Measurements from ENCODE around the gene LRRC27.
"Not testable (repeated sequence)": the region's sequence is repeated elsewhere in the genome, so short reads cannot be mapped to it uniquely, and the experiment has no call there.

LRRC27 gene

GRCh38 chr10:132316133-132316532, 15.9 kb upstream of the LRRC27 start:
- no peak for DNase-seq

- not testable (repeated sequence) for DNase-seq
Measured at GRCh38 chr10:132317477-132317876, 14.5 kb upstream of the LRRC27 start.

- no peak for DNase-seq
Measured at GRCh38 chr10:132319853-132320653, 11.9 kb upstream of the LRRC27 start.

- DNase-seq = no peak
Measured at GRCh38 chr10:132320654-132321469, 11.1 kb upstream of the LRRC27 start.

DNA sequence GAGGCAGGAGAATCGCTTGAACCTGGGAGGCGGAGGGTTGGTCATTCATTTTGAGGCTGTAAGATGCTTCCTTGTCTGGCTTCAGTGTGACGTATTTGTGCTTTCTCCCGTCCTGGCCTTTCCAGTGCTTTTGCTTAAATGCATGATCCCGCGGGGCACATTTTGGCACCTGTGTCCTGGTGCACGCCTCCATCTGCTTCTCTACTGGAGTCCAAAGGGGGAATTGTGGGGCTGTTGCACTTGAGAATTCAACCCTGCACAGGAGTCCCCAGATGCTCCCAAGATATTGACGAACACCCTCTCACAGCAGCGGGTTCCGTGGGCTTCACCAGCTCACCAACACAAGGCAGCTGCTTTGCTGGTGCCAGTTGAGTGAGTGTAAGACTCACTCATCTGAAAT, 10.3 kb upstream of the LRRC27 start:
- DNase-seq = no peak

DNA sequence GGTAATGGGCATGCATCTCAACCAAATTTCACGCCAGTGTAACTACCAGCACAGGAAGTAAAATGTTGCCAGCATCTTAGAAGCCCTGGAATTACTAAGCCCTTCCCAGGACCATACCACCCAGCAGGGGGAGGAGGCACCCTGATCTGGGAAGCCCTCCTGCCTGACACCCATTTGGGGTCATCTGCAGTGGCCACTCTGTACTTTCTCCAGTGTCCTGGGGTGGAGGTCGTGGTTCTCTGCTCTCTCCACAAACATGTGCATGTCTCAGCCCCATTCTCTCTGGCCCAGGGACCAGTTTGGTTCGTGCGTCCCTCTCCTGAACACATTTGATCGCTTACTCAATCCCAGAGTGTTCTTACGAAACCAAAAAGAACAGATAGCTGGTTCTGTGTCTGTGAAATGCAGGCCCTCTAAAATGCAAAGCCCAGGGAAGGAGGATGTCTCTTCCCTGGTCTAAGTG, 9.4 kb upstream of the LRRC27 start:
- DNase-seq = no peak

GRCh38 chr10:132324186-132324585, 7.8 kb upstream of the LRRC27 start:
- no peak for DNase-seq

GRCh38 chr10:132326344-132326889, 5.6 kb upstream of the LRRC27 start:
- DNase-seq = no peak

DNA sequence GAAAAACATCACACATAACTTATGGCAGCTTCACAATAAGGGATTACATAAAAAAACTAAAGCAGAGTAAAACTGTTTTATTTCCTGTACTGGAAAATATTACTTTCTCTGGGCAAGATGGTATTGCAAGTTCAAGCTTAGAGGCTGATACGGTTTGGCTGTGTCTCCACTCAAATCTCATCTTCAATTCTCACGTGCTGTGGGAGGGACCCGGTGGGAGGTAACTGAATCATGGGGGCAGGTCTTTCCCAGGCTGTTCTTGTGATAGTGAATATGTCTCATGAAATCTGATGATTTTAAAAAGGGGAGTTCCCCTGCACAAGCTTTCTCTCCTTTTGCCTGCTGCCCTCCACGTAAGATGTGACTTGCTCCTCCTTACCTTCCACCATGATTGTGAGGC, 5.1 kb upstream of the LRRC27 start:
- no peak for DNase-seq

DNA sequence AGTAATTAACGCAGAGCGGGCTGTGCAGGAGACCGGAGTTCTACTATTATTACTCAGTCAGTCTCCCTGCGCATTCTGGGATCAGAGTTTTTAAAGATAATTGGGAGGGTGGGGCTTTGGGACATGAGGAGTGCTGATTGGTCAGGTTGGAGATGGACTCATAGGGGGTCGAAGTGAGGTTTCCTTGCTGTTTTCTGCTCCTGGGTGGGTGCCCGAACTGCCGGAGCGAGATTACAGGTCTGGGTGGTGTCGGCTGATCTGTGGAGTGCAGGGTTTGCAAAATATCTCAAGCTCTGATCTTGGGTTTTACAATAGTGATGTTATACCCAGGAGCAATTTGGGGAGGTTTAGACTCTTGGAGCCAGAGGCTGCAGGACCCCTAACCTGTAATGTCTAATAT, 3.9 kb upstream of the LRRC27 start:
- DNase-seq = no peak

DNA sequence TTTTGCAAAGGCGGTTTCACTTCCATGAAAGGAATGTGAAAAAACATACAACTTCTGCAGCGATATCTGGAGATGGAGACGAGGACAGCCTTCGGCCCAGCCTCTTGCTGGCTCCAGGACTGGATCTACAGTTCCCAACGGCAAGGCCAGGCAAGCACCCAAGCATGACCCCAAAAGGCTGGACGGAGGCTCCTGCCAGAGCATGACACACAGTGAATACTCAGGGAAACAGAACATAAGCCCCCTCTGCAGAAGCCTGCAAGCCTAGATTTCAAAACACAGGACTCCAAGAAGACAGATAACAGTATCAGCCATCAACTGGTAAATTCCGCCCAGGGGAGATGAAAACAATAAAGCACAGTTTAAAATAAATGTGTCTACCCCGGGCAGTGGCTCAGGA, 3.3 kb upstream of the LRRC27 start:
- DNase-seq = no peak

DNA sequence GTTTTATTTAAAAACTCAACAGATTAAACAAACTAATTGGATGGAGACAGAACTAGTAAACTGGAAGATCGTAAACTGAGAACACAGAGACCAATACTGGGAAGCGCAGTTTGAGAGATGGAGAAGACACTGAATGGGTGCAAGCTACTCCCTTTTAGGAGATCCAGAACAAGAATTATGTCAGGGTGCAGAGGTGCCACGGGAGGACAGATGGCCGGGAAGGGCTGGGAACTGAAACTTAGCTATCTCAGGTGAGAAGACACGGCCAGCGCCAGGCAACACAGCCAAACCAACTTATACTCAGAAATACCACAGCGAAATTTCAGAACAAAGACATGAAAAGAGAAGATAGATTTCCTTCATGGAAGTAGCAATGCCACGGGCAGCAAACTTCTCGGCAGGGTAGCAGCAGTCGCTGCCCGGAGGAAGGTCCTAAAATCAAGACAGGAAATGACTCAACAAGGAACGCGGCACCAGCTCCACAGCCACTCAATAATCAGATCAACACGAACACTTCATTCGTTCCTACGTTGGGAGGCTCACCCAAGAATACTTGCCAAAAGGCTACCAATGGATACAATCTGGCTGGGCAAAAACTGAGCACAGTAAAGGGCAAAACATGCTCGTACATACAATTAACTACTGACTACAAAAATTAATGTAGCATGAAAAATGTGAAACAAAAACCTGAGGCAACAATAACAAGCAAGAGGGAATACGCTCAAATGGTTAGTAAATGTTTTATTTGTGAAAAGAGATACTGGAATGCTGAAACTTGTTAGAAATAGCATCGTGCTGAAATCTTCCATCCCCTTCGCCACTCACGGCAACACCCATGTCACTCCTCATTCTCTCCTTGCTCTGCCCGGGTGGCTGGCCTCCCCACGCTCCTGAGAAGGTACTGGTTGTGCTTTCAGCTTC, 2.2 kb upstream of the LRRC27 start:
- DNase-seq = no peak

GRCh38 chr10:132330486-132330833, 1.5 kb upstream of the LRRC27 start:
- no peak for DNase-seq

DNA sequence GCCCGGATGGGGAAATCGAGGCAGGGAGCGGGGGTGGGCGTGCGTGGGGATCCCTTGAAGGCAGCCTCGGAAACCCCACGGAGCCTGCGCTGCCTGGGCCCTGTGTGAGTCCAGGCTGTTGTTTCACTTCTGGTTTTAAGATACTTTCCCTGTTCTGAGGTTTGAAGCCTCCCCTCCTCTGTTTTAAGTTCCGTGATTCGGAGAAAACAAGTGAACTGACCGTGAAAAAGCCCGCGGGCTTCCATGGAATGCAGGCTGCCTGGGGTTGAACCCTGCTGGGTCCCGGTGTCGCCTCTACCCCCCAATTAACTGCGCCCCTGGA, 401 bp downstream of the LRRC27 start:
- no peak for DNase-seq

GRCh38 chr10:132333386-132333785, 1.4 kb downstream of the LRRC27 start:
- no peak for DNase-seq

- DNase-seq = no peak
Measured at GRCh38 chr10:132334631-132335188, 2.7 kb downstream of the LRRC27 start.

DNA sequence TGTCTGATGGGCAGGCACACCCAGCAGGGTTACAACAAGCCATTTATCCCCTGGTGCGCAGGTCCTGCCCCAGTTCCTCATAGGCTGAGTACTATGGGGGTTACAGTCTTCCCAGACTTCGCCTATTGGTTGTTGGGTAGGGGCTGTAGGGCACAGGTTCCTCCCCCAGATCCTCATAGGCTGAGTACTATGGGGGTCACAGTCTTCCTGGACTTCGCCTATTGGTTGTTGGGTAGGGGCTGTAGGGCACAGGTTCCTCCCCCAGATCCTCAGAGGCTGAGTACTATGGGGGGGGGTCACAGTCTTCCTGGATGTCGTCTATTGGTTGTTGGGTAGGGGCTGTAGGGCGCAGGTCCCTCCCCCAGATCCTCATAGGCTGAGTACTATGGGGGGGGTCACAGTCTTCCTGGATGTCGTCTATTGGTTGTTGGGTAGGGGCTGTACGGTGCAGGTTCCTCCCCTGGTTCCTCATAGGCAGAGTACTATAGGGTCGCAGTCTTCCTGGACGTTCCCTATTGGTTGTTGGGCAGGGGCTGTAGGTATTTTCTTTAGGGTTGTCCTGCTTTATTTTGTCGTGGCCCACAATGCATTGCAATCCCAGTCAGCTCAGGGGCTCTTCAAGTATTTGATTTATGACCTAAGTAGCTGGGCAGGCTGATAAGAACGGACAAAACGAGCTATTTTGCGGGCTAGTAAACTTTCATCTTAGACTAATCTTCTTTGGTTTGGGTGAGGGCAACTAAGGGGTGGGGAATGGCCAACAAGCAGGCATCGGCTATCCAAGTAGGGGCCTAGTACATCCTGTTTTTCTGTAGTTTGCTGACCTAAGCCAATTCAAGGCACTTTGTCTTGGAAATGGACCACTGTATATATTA, 3.4 kb downstream of the LRRC27 start:
- DNase-seq = no peak

DNA sequence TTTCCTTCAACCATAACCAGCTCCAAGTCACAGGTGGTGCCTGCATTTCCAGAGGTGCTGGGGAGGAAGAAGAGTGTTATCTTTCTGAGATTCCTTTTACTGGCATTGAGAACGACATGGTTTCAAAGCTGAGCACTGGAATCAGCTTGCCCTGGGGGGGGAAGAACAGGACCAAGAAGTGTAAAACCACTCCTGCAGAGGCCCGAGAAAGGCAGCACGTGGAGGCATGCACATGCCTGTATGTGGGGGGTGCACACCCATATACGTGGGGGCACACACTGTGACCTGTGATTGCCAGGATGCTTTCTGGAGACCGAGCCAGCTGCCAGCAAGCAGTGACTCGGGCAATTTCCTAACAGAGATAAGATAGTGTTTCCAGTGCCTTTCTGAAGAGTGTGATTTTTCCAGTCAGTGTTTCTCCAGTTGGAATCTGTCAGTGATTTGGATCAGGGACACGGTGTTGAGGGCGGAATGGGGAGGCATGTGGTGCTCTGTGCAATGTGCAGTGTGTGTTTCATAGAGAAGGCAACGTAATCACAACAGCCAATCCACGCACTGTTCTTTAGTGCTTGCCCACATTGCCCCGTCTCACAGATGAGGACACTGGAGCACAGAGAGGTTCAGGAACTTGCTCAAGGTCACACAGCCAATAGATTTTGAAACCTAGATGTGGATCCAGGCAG, 4.2 kb downstream of the LRRC27 start:
- no peak for DNase-seq

GRCh38 chr10:132336919-132337407, 5.0 kb downstream of the LRRC27 start:
- no peak for DNase-seq

DNA sequence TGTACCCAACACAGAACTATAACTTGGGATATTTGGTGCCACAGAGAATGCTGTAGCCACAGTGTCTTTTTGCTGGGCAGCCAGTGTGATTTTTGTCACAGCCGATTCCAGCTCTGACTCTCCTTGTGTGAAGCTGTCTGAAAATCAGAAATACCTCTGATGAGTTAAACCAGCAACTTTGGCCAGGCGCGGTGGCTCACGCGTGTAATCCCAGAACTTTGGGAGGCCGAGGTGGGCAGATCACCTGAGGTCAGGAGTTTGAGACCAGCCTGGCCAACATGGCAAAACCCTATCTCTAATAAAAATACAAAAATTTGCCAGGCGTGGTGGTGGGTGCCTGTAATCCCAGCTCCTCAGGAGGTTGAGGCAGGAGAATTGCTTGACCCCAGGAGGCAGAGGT, 5.9 kb downstream of the LRRC27 start:
- DNase-seq = not testable (repeated sequence)

DNA sequence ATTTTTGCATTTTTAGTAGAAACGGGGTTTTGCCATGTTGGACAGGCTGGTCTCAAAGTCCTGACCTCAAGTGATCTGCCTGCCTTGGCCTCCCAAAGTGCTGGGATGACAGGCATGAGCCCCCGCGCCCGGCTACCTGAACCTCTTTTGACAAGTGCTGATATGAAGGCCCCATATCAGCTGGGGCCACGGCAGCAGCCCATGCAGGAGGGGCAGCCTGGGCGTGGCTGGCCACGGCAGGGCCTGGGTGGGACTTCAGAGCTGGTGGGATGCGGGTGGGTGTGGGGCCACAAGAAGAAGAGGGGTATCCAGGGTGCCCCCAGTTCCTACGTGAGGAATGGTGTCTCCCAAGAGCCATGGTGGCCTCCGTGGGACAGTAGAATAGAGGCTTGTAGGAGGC, 6.9 kb downstream of the LRRC27 start:
- no peak for DNase-seq
